GM12875 (cell line): ENCODE data around the gene EPB42.

ENCODE experiments used
- H3K4me3 ChIP-seq: one replicate; pipeline ENCODE4 v1.5.1; 2011; ENCODE audit warnings: low read depth, low read length, control low read depth
- TF ChIP-seq, protein P1 (sequence below): IDR thresholded peaks from 2 replicates; pipeline ENCODE4 v1.5.1; 2011; ENCODE audit warnings: low read depth, mild to moderate bottlenecking, control low read depth, inconsistent platforms, low read length, moderate library complexity, borderline replicate concordance; ENCODE audit not compliant: insufficient read depth

The EPB42 gene

GRCh38 chr15:43220991-43221403 is at the start of gene EPB42:
TSS of gene EPB42 (minus strand) at chr15:43221018. CDS start at chr15:43220825, 193 bp downstream.
- TF ChIP-seq, protein P1, sequence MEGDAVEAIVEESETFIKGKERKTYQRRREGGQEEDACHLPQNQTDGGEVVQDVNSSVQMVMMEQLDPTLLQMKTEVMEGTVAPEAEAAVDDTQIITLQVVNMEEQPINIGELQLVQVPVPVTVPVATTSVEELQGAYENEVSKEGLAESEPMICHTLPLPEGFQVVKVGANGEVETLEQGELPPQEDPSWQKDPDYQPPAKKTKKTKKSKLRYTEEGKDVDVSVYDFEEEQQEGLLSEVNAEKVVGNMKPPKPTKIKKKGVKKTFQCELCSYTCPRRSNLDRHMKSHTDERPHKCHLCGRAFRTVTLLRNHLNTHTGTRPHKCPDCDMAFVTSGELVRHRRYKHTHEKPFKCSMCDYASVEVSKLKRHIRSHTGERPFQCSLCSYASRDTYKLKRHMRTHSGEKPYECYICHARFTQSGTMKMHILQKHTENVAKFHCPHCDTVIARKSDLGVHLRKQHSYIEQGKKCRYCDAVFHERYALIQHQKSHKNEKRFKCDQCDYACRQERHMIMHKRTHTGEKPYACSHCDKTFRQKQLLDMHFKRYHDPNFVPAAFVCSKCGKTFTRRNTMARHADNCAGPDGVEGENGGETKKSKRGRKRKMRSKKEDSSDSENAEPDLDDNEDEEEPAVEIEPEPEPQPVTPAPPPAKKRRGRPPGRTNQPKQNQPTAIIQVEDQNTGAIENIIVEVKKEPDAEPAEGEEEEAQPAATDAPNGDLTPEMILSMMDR = no peak

GRCh38 chr15:43270113-43270665 is 49.4 kb upstream of the EPB42 start:
- TF ChIP-seq, protein P1 = no peak
- no peak overlapping the region for H3K4me3 ChIP-seq

More at GRCh38 chr15:43220991-43221403, at the start of gene EPB42:
- no peak within 1 kb of the TSS for H3K4me3 ChIP-seq

GRCh38 chr15:43268111-43269105 is 47.6 kb upstream of the EPB42 start:
- TF ChIP-seq, protein P1 = peak; percentile 42
- no peak overlapping the region for H3K4me3 ChIP-seq

- H3K4me3 ChIP-seq = no peak overlapping the region
- TF ChIP-seq, protein P1 = no peak
These were observed 46.6 kb upstream of the EPB42 start for GRCh38 chr15:43267439-43267838.

- TF ChIP-seq, protein P1 = no peak
- H3K4me3 ChIP-seq = no peak within 1 kb of the TSS
These were observed 46.0 kb upstream of the EPB42 start, which contains the start of gene TGM5 for GRCh38 chr15:43266834-43267233. TSS of gene TGM5 (minus strand) at chr15:43266928. CDS start at chr15:43266849, 79 bp downstream.

DNA sequence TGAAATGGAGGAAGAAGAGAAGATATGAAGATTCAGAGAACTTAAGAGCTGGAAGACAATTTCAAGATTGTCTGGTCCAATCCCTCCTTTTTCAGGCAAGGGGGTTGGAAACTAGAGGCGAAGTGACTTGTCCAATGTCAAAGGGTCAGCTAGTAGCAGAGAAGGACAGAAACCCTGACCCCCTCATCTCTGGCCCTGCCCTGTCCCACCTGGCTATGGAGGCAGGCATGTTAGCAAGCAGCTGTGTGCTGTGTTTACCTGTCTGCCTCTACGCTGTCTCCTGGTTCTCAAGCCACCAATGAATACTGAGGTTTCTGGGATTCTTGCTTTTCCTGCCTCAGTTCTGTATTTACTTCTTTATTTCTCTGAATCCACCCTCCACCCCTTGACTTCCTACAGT is 45.6 kb upstream of the EPB42 start:
- no peak overlapping the region for H3K4me3 ChIP-seq
- TF ChIP-seq, protein P1 = no peak

- TF ChIP-seq, protein P1 = no peak
- no peak overlapping the region for H3K4me3 ChIP-seq
These were observed 39.3 kb upstream of the EPB42 start for GRCh38 chr15:43260011-43260615.
